HFFc6 (cell line): ENCODE results near the gene REV3L. TPM values are rescaled to one million over a fixed set of nuclear protein-coding genes. Genes with fewer than 3 reads are reported as not detected.
"Not testable (repeated sequence)": the region's sequence is repeated elsewhere in the genome, so short reads cannot be mapped to it uniquely, and the experiment has no call there.

Source experiments
- DNase-seq: peaks from one replicate; pipeline ENCODE4 v3.0.0-alpha.2; 2018
- H3K27ac Mint-ChIP-seq: 2 replicates; pipeline ENCODE4 v1.8.0; 2020; ENCODE audit warnings: mild to moderate bottlenecking, mixed read lengths
- H3K27me3 Mint-ChIP-seq: 2 replicates; pipeline ENCODE4 v1.8.0; 2021; ENCODE audit warnings: mild to moderate bottlenecking, moderate library complexity, mixed read lengths; ENCODE audit not compliant: insufficient read depth
- H3K36me3 Mint-ChIP-seq: 2 replicates; pipeline ENCODE4 v1.8.0; 2021; ENCODE audit warnings: low read depth, mixed read lengths
- H3K4me1 Mint-ChIP-seq: 2 replicates; pipeline ENCODE4 v1.8.0; 2020; ENCODE audit warnings: low read depth, mixed read lengths
- H3K4me3 Mint-ChIP-seq: 2 replicates; pipeline ENCODE4 v1.8.0; 2020; ENCODE audit warnings: mild to moderate bottlenecking, moderate library complexity, mixed read lengths
- H3K9me3 Mint-ChIP-seq: 2 replicates; pipeline ENCODE4 v1.8.0; 2020; ENCODE audit warnings: mild to moderate bottlenecking, mixed read lengths
- CTCF ChIP-seq: fragments of 200-600 bp; sonication (generic); IDR thresholded peaks from 2 replicates; pipeline ENCODE4 v1.5.0; 2021; ENCODE audit warnings: antibody characterized with exemption, mild to moderate bottlenecking
- total RNA-seq, 6 experiments: library from RNA; stranded (reverse); fragmentation: NEBNext Ultra II Directional; extraction: Animal tissue kit (Norgen Biotek cat#: 25700); gene quantifications; 2 replicates in 1 of 6; 3 replicates in 5 of 6; pipeline ENCODE4 v1.2.3, GENCODE V29; 2021

The REV3L gene
- total RNA-seq, 6 experiments from 2014 or later: 22.4 to 36.3 (median 31.2) TPM

DNA sequence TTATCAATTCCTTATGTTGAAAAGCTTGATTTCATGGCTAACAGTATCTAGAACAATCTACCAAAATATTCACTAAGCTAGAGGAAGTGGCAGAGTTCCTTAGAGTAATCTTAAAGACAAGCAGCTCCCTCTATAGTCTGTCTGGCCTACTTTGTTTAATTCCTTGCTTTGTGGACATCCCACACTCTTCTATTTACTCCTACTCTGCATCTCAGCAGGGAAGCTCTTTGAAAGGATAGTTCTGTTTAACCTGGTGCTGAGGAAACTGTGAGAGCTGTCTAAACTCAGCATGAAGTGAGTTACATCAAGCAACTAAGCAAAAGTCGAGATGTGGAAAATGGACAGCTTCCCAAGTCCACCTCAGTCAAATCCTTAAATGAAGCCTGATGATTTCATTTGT, 4.3 kb downstream of the REV3L start:
- H3K4me3 Mint-ChIP-seq: peak overlapping the region; percentile 99

DNA sequence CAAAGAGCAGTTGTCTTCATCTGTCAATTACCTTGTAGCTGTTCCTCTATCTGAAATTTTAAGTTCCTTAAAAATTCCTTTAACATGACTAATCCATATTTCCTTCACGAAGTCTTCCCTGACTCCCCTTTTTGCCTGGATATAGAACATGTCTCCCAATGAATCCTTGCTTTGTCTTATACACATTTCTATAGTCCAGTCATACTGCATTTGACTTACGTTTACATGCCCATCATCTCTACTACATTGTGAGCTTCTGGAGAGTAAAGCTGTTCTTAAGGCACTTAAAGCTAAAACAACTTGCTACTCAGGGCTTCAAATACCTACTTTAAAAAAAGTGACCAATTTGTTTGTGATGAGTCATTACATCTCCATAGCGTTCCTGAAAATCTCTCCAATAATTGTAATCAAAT, 4.9 kb downstream of the REV3L start:
- peaks cover 2% of the 10 kb centered on the region; the same call in 1 of the 2 replicates for H3K27me3 Mint-ChIP-seq
- H3K9me3 Mint-ChIP-seq: no peaks in the 10 kb centered on the region
- H3K36me3 Mint-ChIP-seq: peaks cover 11% of the 10 kb centered on the region
- peak overlapping the region; percentile 67 for H3K27ac Mint-ChIP-seq
- H3K4me3 Mint-ChIP-seq: peak overlapping the region; percentile 63
- H3K4me1 Mint-ChIP-seq: peaks cover 69% of the 10 kb centered on the region
- DNase-seq: peak; percentile 19
- no peak for TF ChIP-seq CTCF

More for the DNA sequence above, 4.3 kb downstream of the REV3L start:
- H3K27ac Mint-ChIP-seq: peak overlapping the region; percentile 77
- H3K36me3 Mint-ChIP-seq: peaks cover 11% of the 10 kb centered on the region
- H3K4me1 Mint-ChIP-seq: peaks cover 62% of the 10 kb centered on the region
- TF ChIP-seq CTCF: peak; percentile 61
- H3K9me3 Mint-ChIP-seq: no peaks in the 10 kb centered on the region
- H3K27me3 Mint-ChIP-seq: peaks cover 3% of the 10 kb centered on the region; the same call in 1 of the 2 replicates
- peak; percentile 60 for DNase-seq

- peaks cover 2% of the 10 kb centered on the region; the same call in 1 of the 2 replicates for H3K27me3 Mint-ChIP-seq
- peaks cover 75% of the 10 kb centered on the region for H3K4me1 Mint-ChIP-seq
- no peak for TF ChIP-seq CTCF
- H3K4me3 Mint-ChIP-seq: peak overlapping the region; percentile 63
- no peaks in the 10 kb centered on the region for H3K9me3 Mint-ChIP-seq
- DNase-seq: no peak
- peak overlapping the region; percentile 67 for H3K27ac Mint-ChIP-seq
- H3K36me3 Mint-ChIP-seq: peaks cover 11% of the 10 kb centered on the region
These were observed 5.5 kb downstream of the REV3L start for GRCh38 chr6:111477481-111477938.

DNA sequence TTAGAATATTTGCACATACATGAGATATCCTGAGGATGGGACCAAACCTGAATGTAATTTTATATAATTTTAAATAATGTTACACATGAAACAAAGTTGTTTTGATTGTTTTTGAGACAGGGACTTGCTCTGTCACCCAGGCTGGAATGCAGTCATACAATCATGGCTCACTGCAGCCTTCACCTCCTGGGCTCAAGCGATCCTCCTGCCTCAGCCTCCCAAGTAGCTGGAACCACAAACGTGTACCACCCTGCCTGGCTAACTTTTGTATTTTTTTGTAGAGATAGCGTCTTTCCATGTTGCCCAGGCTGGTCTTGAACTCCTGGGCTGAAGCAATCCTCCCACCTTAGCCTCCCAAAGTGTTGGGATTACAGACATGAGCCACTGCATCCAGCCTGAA, 7.0 kb downstream of the REV3L start:
- not testable (repeated sequence) for DNase-seq, H3K27ac Mint-ChIP-seq, H3K4me3 Mint-ChIP-seq, H3K27me3 Mint-ChIP-seq, H3K9me3 Mint-ChIP-seq
- peaks cover 85% of the 10 kb centered on the region for H3K4me1 Mint-ChIP-seq
- peaks cover 10% of the 10 kb centered on the region; the same call in 1 of the 2 replicates for H3K36me3 Mint-ChIP-seq

GRCh38 chr6:111474771-111475170, 8.2 kb downstream of the REV3L start:
- peaks cover 17% of the 10 kb centered on the region; the same call in 1 of the 2 replicates for H3K36me3 Mint-ChIP-seq
- no peak overlapping the region for H3K4me3 Mint-ChIP-seq
- H3K9me3 Mint-ChIP-seq: no peaks in the 10 kb centered on the region
- H3K4me1 Mint-ChIP-seq: peaks cover 84% of the 10 kb centered on the region
- H3K27me3 Mint-ChIP-seq: no peaks in the 10 kb centered on the region; the same call in 1 of the 2 replicates
- no peak for TF ChIP-seq CTCF
- peak overlapping the region; percentile 2; the same call in 1 of the 2 replicates for H3K27ac Mint-ChIP-seq
- DNase-seq: no peak

- no peak overlapping the region for H3K4me3 Mint-ChIP-seq
- no peaks in the 10 kb centered on the region for H3K9me3 Mint-ChIP-seq
- H3K36me3 Mint-ChIP-seq: peaks cover 22% of the 10 kb centered on the region; the same call in 1 of the 2 replicates
- no peak for DNase-seq
- no peak for TF ChIP-seq CTCF
- H3K27ac Mint-ChIP-seq: peak overlapping the region; percentile 2; the same call in 1 of the 2 replicates
- H3K27me3 Mint-ChIP-seq: no peaks in the 10 kb centered on the region; the same call in 1 of the 2 replicates
- peaks cover 84% of the 10 kb centered on the region for H3K4me1 Mint-ChIP-seq
These were observed 8.9 kb downstream of the REV3L start for GRCh38 chr6:111474106-111474505.
